Measurements from ENCODE around the gene SGSH.

GRCh38 chr17:80214878-80215210 is 5.3 kb downstream of the SGSH start:
- TF ChIP-seq CTCF (IDR thresholded peaks at IDR 0.05) (no peak), EZH2phosphoT487 (IDR thresholded peaks at IDR 0.05) (no peak), EZH2 (IDR thresholded peaks at IDR 0.05) (no peak)

All from neural progenitor cell (in vitro differentiated cells).